ENCODE data around the gene MYLK3.

MYLK3 gene

GRCh38 chr16:46745617-46746016 is 2.5 kb downstream of the MYLK3 start:
- TF ChIP-seq CTCF (IDR thresholded peaks at IDR 0.05; ENCODE audit: extremely low read depth, missing control alignments) = no peak
- no peak for DNase-seq (ENCODE audit: low spot score)

GRCh38 chr16:46743232-46743719 is 4.9 kb downstream of the MYLK3 start:
- peak; percentile 80 for DNase-seq (ENCODE audit: low spot score)
- TF ChIP-seq CTCF (IDR thresholded peaks at IDR 0.05; ENCODE audit: extremely low read depth, missing control alignments) = no peak

- no peak for TF ChIP-seq CTCF (IDR thresholded peaks at IDR 0.05; ENCODE audit: extremely low read depth, missing control alignments)
- DNase-seq (ENCODE audit: low spot score) = no peak
Observed at GRCh38 chr16:46739934-46740333, 8.2 kb downstream of the MYLK3 start.

GRCh38 chr16:46737621-46738214 is 10.4 kb downstream of the MYLK3 start:
- no peak for DNase-seq (ENCODE audit: low spot score)
- TF ChIP-seq CTCF (IDR thresholded peaks at IDR 0.05; ENCODE audit: extremely low read depth, missing control alignments) = no peak

- TF ChIP-seq CTCF (IDR thresholded peaks at IDR 0.05; ENCODE audit: extremely low read depth, missing control alignments) = no peak
- no peak for DNase-seq (ENCODE audit: low spot score)
Observed at GRCh38 chr16:46736695-46737094, 11.4 kb downstream of the MYLK3 start.

GRCh38 chr16:46733319-46733830 is 14.8 kb downstream of the MYLK3 start:
- DNase-seq (ENCODE audit: low spot score) = no peak
- TF ChIP-seq CTCF (IDR thresholded peaks at IDR 0.05; ENCODE audit: extremely low read depth, missing control alignments) = no peak

- TF ChIP-seq CTCF (IDR thresholded peaks at IDR 0.05; ENCODE audit: extremely low read depth, missing control alignments) = no peak
- no peak for DNase-seq (ENCODE audit: low spot score)
Observed at GRCh38 chr16:46732561-46732960, 15.6 kb downstream of the MYLK3 start.

Data from GM20000 (cell line).